22Rv1 (cell line): ENCODE data around the gene RAVER1.

Experiments
- ZFX ChIP-seq: fragments of 450-650 bp; IDR thresholded peaks from 2 replicates; pipeline ENCODE4 v1.6.1; 2017; ENCODE audit warnings: antibody characterized with exemption, borderline replicate concordance
- TF ChIP-seq, protein P1 (sequence below): fragments of 450-650 bp; IDR thresholded peaks from 2 replicates; pipeline ENCODE4 v1.5.1; 2017; ENCODE audit warnings: mild to moderate bottlenecking

DNA sequence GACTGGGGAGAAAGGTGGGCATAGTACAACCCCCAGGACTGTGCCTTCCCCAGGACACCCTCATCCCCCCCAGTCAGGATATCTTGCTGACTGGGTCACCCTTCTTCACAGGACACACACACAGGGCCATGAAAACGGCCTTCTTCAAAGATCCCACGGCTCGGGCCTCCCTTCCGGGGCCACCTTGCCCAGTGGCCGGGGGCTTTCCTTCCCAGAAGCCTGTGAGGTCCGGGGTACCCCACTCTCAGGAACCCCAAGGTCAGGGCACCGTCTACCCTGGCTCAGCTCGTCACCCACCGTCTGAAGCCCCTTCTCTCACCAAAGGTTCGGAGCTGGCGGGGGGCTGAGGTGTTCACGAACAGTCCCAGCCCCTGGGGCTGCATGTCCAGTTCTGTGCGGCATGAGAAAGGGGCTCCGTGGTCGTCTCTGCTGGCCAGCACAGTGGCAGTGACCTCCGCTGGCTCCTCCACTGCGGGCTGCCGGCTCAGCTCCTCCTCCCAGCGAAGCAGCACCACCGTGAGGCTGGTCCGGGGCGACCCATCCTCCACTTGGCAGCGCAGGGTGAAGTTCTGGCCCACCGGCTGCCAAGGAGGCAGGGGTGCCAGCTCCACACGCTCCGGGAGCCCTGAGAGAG lies 2.1 kb upstream of the RAVER1 start:
- TF ChIP-seq, protein P1, sequence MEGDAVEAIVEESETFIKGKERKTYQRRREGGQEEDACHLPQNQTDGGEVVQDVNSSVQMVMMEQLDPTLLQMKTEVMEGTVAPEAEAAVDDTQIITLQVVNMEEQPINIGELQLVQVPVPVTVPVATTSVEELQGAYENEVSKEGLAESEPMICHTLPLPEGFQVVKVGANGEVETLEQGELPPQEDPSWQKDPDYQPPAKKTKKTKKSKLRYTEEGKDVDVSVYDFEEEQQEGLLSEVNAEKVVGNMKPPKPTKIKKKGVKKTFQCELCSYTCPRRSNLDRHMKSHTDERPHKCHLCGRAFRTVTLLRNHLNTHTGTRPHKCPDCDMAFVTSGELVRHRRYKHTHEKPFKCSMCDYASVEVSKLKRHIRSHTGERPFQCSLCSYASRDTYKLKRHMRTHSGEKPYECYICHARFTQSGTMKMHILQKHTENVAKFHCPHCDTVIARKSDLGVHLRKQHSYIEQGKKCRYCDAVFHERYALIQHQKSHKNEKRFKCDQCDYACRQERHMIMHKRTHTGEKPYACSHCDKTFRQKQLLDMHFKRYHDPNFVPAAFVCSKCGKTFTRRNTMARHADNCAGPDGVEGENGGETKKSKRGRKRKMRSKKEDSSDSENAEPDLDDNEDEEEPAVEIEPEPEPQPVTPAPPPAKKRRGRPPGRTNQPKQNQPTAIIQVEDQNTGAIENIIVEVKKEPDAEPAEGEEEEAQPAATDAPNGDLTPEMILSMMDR: no peak
- TF ChIP-seq ZFX: no peak
